ENCODE measurements around the gene THOC7. TPM values are rescaled to one million over a fixed set of nuclear protein-coding genes. Genes with fewer than 3 reads are reported as not detected.

THOC7 gene
- total RNA-seq, 1 donor from 2014 or later, result 48.9 TPM

- TF ChIP-seq CTCF (IDR thresholded peaks at IDR 0.05), result no peak
- no peaks in the 10 kb centered on the region for H3K27me3 Mint-ChIP-seq (ENCODE audit: low read depth)
These were observed 21.5 kb downstream of the THOC7 start for GRCh38 chr3:63842127-63842526.

GRCh38 chr3:63841704-63842103 lies 21.9 kb downstream of the THOC7 start:
- peaks cover 5% of the 10 kb centered on the region for H3K9me3 Mint-ChIP-seq (ENCODE audit: low read depth)
- H3K27ac Mint-ChIP-seq (ENCODE audit: unreplicated experiment), result no peak overlapping the region
- H3K4me1 Mint-ChIP-seq (ENCODE audit: low read depth), result no peaks in the 10 kb centered on the region
- peaks cover 6% of the 10 kb centered on the region for H3K36me3 Mint-ChIP-seq (ENCODE audit: low read depth)
- H3K27me3 Mint-ChIP-seq (ENCODE audit: low read depth), result no peaks in the 10 kb centered on the region
- DNase-seq (ENCODE audit: low spot score), result no peak
- H3K4me3 Mint-ChIP-seq (ENCODE audit: unreplicated experiment), result no peak overlapping the region
- TF ChIP-seq CTCF (IDR thresholded peaks at IDR 0.05), result no peak

More at GRCh38 chr3:63842127-63842526, 21.5 kb downstream of the THOC7 start:
- no peak for DNase-seq (ENCODE audit: low spot score)
- no peak overlapping the region for H3K4me3 Mint-ChIP-seq (ENCODE audit: unreplicated experiment)
- H3K4me1 Mint-ChIP-seq (ENCODE audit: low read depth), result no peaks in the 10 kb centered on the region
- H3K9me3 Mint-ChIP-seq (ENCODE audit: low read depth), result peaks cover 5% of the 10 kb centered on the region
- H3K36me3 Mint-ChIP-seq (ENCODE audit: low read depth), result peaks cover 6% of the 10 kb centered on the region
- no peak overlapping the region for H3K27ac Mint-ChIP-seq (ENCODE audit: unreplicated experiment)

- Mint-ChIP-seq H3K27ac (ENCODE audit: unreplicated experiment) (no peak overlapping the region), H3K4me1 (ENCODE audit: low read depth) (no peaks in the 10 kb centered on the region), H3K36me3 (ENCODE audit: low read depth) (peaks cover 19% of the 10 kb centered on the region), H3K4me3 (ENCODE audit: unreplicated experiment) (no peak overlapping the region), H3K27me3 (ENCODE audit: low read depth) (no peaks in the 10 kb centered on the region), H3K9me3 (ENCODE audit: low read depth) (no peaks in the 10 kb centered on the region)
- DNase-seq (ENCODE audit: low spot score), result no peak
- TF ChIP-seq CTCF (IDR thresholded peaks at IDR 0.05), result no peak
These were observed 31.2 kb downstream of the THOC7 start for GRCh38 chr3:63832395-63832794.

- Mint-ChIP-seq H3K27ac (ENCODE audit: unreplicated experiment) (no peak overlapping the region), H3K4me3 (ENCODE audit: unreplicated experiment) (no peak overlapping the region), H3K4me1 (ENCODE audit: low read depth) (no peaks in the 10 kb centered on the region), H3K27me3 (ENCODE audit: low read depth) (no peaks in the 10 kb centered on the region), H3K36me3 (ENCODE audit: low read depth) (peaks cover 19% of the 10 kb centered on the region), H3K9me3 (ENCODE audit: low read depth) (no peaks in the 10 kb centered on the region)
- no peak for TF ChIP-seq CTCF (IDR thresholded peaks at IDR 0.05)
- DNase-seq (ENCODE audit: low spot score), result no peak
These were observed 33.1 kb downstream of the THOC7 start for GRCh38 chr3:63830526-63830925.

- peaks cover 10% of the 10 kb centered on the region for H3K4me1 Mint-ChIP-seq (ENCODE audit: low read depth)
- TF ChIP-seq CTCF (IDR thresholded peaks at IDR 0.05), result peak; percentile 21
- no peaks in the 10 kb centered on the region for H3K27me3 Mint-ChIP-seq (ENCODE audit: low read depth)
- peaks cover under 1% of the 10 kb centered on the region for H3K36me3 Mint-ChIP-seq (ENCODE audit: low read depth)
- no peaks in the 10 kb centered on the region for H3K9me3 Mint-ChIP-seq (ENCODE audit: low read depth)
- no peak for DNase-seq (ENCODE audit: low spot score)
- H3K4me3 Mint-ChIP-seq (ENCODE audit: unreplicated experiment), result no peak overlapping the region
- H3K27ac Mint-ChIP-seq (ENCODE audit: unreplicated experiment), result peak overlapping the region; percentile 89
These were observed 39.3 kb downstream of the THOC7 start for GRCh38 chr3:63824309-63824708.

Data from chondrocyte (in vitro differentiated cells).